IMR-90 (cell line): Measurements from ENCODE around the gene TNNC1. TPM values are rescaled to one million over a fixed set of nuclear protein-coding genes. Genes with fewer than 3 reads are reported as not detected.

Source experiments
- ATAC-seq: fragments of 200-7000 bp; cut with Tn5 transposase; 2 replicates; pipeline ENCODE4 v1.9.1; 2020; ENCODE audit warnings: low read depth, mild to moderate bottlenecking, moderate library complexity
- BruUV-seq: library from RNA; stranded (reverse); fragments of 400-500 nt; replicated peaks from 2 replicates; lab custom pipeline; 2021; lab: Mats Ljungman, UMichigan
- CTCF ChIA-PET: fragments of 300-600 bp; formaldehyde crosslinking; extraction: SDS; loops from one replicate; lab custom pipeline; 2021; ENCODE audit warnings: antibody characterized with exemption; lab: Yijun Ruan, JAX
- POLR2A ChIA-PET: fragments of 300-600 bp; sonication (Branson Sonifier 250); formaldehyde crosslinking; loops from one replicate; lab custom pipeline; 2022; ENCODE audit warnings: antibody characterized with exemption; ENCODE audit not compliant: unreplicated experiment; lab: Charles Lee
- DNase-seq: peaks from one replicate; pipeline ENCODE4 v3.0.0; 2013
- H2AFZ ChIP-seq: replicated peaks from 2 replicates; pipeline ENCODE3; 2013; ENCODE audit warnings: low read length, mild to moderate bottlenecking; ENCODE audit not compliant: poor library complexity
- H2AK5ac ChIP-seq: 2 replicates; pipeline ENCODE4 v1.6.1; 2013; ENCODE audit warnings: low read depth, low read length, inconsistent platforms
- H2AK9ac ChIP-seq: replicated peaks from 2 replicates; pipeline ENCODE3; 2013; ENCODE audit warnings: mild to moderate bottlenecking, low read depth, low read length, moderate library complexity; ENCODE audit not compliant: poor library complexity
- H2BK120ac ChIP-seq: 2 replicates; pipeline ENCODE4 v1.6.1; 2013; ENCODE audit warnings: low read depth, low read length, inconsistent platforms
- H2BK15ac ChIP-seq: 3 replicates; pipeline ENCODE4 v1.6.1; 2013; ENCODE audit warnings: low read depth, low read length, inconsistent platforms
- H2BK20ac ChIP-seq: 2 replicates; pipeline ENCODE4 v1.6.1; 2013; ENCODE audit warnings: low read depth, mild to moderate bottlenecking, inconsistent platforms, low read length, moderate library complexity
- H2BK5ac ChIP-seq: 2 replicates; pipeline ENCODE4 v1.6.1; 2013; ENCODE audit warnings: mild to moderate bottlenecking, low read depth, low read length, inconsistent platforms; ENCODE audit not compliant: poor library complexity, severe bottlenecking
- H3K14ac ChIP-seq: replicated peaks from 2 replicates; pipeline ENCODE4 v1.6.1; 2013; ENCODE audit warnings: low read depth, low read length, inconsistent platforms
- H3K18ac ChIP-seq: 2 replicates; pipeline ENCODE4 v1.6.1; 2013; ENCODE audit warnings: low read depth, low read length, control low read depth
- H3K23ac ChIP-seq: 2 replicates; pipeline ENCODE4 v1.6.1; 2013; ENCODE audit warnings: low read depth, low read length, inconsistent platforms
- H3K27ac ChIP-seq: 2 replicates; pipeline ENCODE4 v1.5.1; 2013; ENCODE audit warnings: mild to moderate bottlenecking, control low read depth, low read length; ENCODE audit not compliant: insufficient read depth
- H3K27me3 ChIP-seq: 2 replicates; pipeline ENCODE4 v1.6.1; 2013; ENCODE audit warnings: low read length; ENCODE audit not compliant: control insufficient read depth, insufficient read depth
- H3K36me3 ChIP-seq: 2 replicates; pipeline ENCODE4 v1.6.1; 2013; ENCODE audit warnings: low read length, mixed read lengths; ENCODE audit not compliant: control insufficient read depth, insufficient read depth
- H3K4ac ChIP-seq: 2 replicates; pipeline ENCODE4 v1.6.1; 2013; ENCODE audit warnings: low read depth, low read length, inconsistent platforms
- H3K4me1 ChIP-seq: 2 replicates; pipeline ENCODE4 v1.6.1; 2013; ENCODE audit warnings: low read length, mixed read lengths; ENCODE audit not compliant: control insufficient read depth, insufficient read depth
- H3K4me2 ChIP-seq: 2 replicates; pipeline ENCODE4 v1.6.1; 2013; ENCODE audit warnings: low read depth, mild to moderate bottlenecking, control low read depth, low read length, moderate library complexity
- H3K4me3 ChIP-seq: 2 replicates; pipeline ENCODE4 v1.5.1; 2013; ENCODE audit warnings: low read depth, mild to moderate bottlenecking, control low read depth, low read length, moderate library complexity; ENCODE audit not compliant: insufficient read depth
- H3K56ac ChIP-seq: 2 replicates; pipeline ENCODE4 v1.6.1; 2013; ENCODE audit warnings: low read length, inconsistent platforms; ENCODE audit not compliant: insufficient read depth; ENCODE audit errors: extremely low read depth
- H3K79me1 ChIP-seq, 2 experiments: 2 replicates each; pipeline ENCODE4 v1.6.1; 2013; ENCODE audit warnings: low read length in 2 of 2, inconsistent platforms in 1 of 2, low read depth in 1 of 2
- H3K9ac ChIP-seq: 2 replicates; pipeline ENCODE4 v1.6.1; 2013; ENCODE audit warnings: low read depth, low read length, control low read depth
- H3K9me1 ChIP-seq: 2 replicates; pipeline ENCODE4 v1.6.1; 2013; ENCODE audit warnings: low read length, inconsistent platforms; ENCODE audit not compliant: insufficient read depth
- H3K9me3 ChIP-seq: 2 replicates; pipeline ENCODE4 v1.6.1; 2013; ENCODE audit warnings: low read length; ENCODE audit not compliant: control insufficient read depth, insufficient read depth
- H4K20me1 ChIP-seq: 2 replicates; pipeline ENCODE4 v1.6.1; 2013; ENCODE audit warnings: low read length, inconsistent platforms; ENCODE audit not compliant: insufficient read depth
- H4K5ac ChIP-seq: 2 replicates; pipeline ENCODE4 v1.6.1; 2013; ENCODE audit warnings: mild to moderate bottlenecking, low read depth, low read length, control low read depth
- H4K8ac ChIP-seq, 2 experiments: 2 replicates each; pipeline ENCODE4 v1.6.1; 2013; ENCODE audit warnings: low read depth in 2 of 2, low read length in 2 of 2, control low read depth in 1 of 2, inconsistent platforms in 1 of 2
- H4K91ac ChIP-seq: 2 replicates; pipeline ENCODE4 v1.6.1; 2013; ENCODE audit warnings: low read depth, low read length, inconsistent platforms; ENCODE audit not compliant: insufficient read depth
- ELK1 ChIP-seq: fragments of 150-350 bp; IDR thresholded peaks from 2 replicates; pipeline ENCODE4 v1.6.1; 2016; ENCODE audit warnings: low read depth, mild to moderate bottlenecking, low read length, moderate library complexity, borderline replicate concordance
- FOS ChIP-seq: fragments of 150-350 bp; IDR thresholded peaks from 2 replicates; pipeline ENCODE4 v1.6.1; 2016; ENCODE audit warnings: low read depth, low read length
- RFX5 ChIP-seq: IDR thresholded peaks from 2 replicates; pipeline ENCODE4 v1.8.0; 2012; ENCODE audit warnings: low read depth, mild to moderate bottlenecking, low read length, moderate library complexity
- WGBS, 2 experiments: methylation state at CpG; one replicate each; pipeline versions ENCODE4 v1.1.5 to v1.1.7; 2013; ENCODE audit warnings: missing lambda C conversion rate in 2 of 2; ENCODE audit not compliant: insufficient read length in 1 of 2; ENCODE audit errors: extremely low coverage in 2 of 2; 5-methylcytosine and 5-hydroxymethylcytosine counted together
- dilution Hi-C: fragments of 300-500 bp; cut with HindIII; formaldehyde crosslinking; loops from one replicate; pipeline ENCODE4 v1.14.3; 2018; ENCODE audit warnings: low sequenced_read_pairs; ENCODE audit not compliant: unreplicated experiment
- in situ Hi-C: fragments of 300-500 bp; cut with MboI; formaldehyde crosslinking; loops from 3 replicates; pipeline ENCODE4 v1.14.3; 2019; ENCODE audit warnings: low sequenced_read_pairs, inconsistent platforms, mixed read lengths
- intact Hi-C: fragments of 100-400 bp; cut with micrococcal nuclease; formaldehyde crosslinking; loops from 2 replicates; pipeline ENCODE4 v1.10.0; 2022
- polyA plus RNA-seq, 3 experiments: library from polyadenylated mRNA; depleted of rRNA; stranded (reverse); fragments of >200 nt; gene quantifications; 2 replicates each; pipeline ENCODE4 v1.2.3, GENCODE V29; 2012; ENCODE audit warnings: low replicate concordance in 1 of 3
- total RNA-seq: library from RNA; depleted of rRNA; stranded (reverse); fragments of >200 nt; gene quantifications from 2 replicates; pipeline ENCODE4 v1.2.3, GENCODE V29; 2012

The TNNC1 gene
- total and polyA plus RNA-seq, 2 of the 4 experiments (the other 2 are of a cell fraction) = 1.3 to 4.6 TPM

- no TSS peak for BruUV-seq
- Histone ChIP-seq H2BK5ac (no peak overlapping the region), H3K79me1 (peaks cover 20 to 37% of the 10 kb centered on the region in 2 experiments), H3K27me3 (no peaks in the 10 kb centered on the region), H4K5ac (no peak overlapping the region), H4K91ac (no peak overlapping the region), H3K9me3 (no peaks in the 10 kb centered on the region), H3K27ac (no peak overlapping the region), H4K20me1 (no peaks in the 10 kb centered on the region), H2AK9ac (no peak overlapping the region), H3K4me3 (no peak overlapping the region), H3K9me1 (0 out of 2 replicates have a peak, but pooled peaks cover 5% of the 10 kb centered on the region), H3K4me2 (no peak overlapping the region), H2BK15ac (no peak overlapping the region), H3K4ac (no peak overlapping the region), H3K4me1 (peaks cover 8% of the 10 kb centered on the region; the same call in 1 of the 2 replicates), H2BK120ac (no peak overlapping the region), H3K23ac (no peak overlapping the region), H3K36me3 (peaks cover 68% of the 10 kb centered on the region), H3K9ac (no peak overlapping the region), H2BK20ac (no peak overlapping the region), H2AFZ (no peak overlapping the region), H3K14ac (no peak overlapping the region), H3K18ac (no peak overlapping the region), H4K8ac (no peak overlapping the region), H3K56ac (no peak overlapping the region), H2AK5ac (no peak overlapping the region)
- ATAC-seq = no peak
- DNase-seq = no peak
- in situ Hi-C loops = no loop called here
- WGBS, 2 experiments = 100% methylated on average over 1 of the region's 4 CpGs; no CpG with 5 or more reads in 1 of the 2 experiments
- intact Hi-C loops = no loop called here
- dilution Hi-C loops = no loop called here
- TF ChIP-seq ELK1 = no peak
- no peak for TF ChIP-seq FOS
- TF ChIP-seq RFX5 = no peak
- ChIA-PET CTCF (no interaction called here), POLR2A (no interaction called here)
These were observed 48.2 kb downstream of the TNNC1 start for GRCh38 chr3:52405601-52406110.
